Kidney epithelial cell (primary cell): ENCODE measurements around the gene OR5H2. TPM values are rescaled to one million over a fixed set of nuclear protein-coding genes. Genes with fewer than 3 reads are reported as not detected.

Experiments
- DNase-seq: peaks from one replicate; pipeline ENCODE4 v3.0.0-alpha.2; 2010; ENCODE audit warnings: low read depth
- H3K27me3 ChIP-seq: 2 replicates; pipeline ENCODE4 v1.6.0; 2011; ENCODE audit warnings: low read length; ENCODE audit not compliant: control insufficient read depth, insufficient read depth
- H3K36me3 ChIP-seq: 2 replicates; pipeline ENCODE4 v1.5.1; 2011; ENCODE audit warnings: low read length; ENCODE audit not compliant: control insufficient read depth, insufficient read depth
- H3K4me3 ChIP-seq: 2 replicates; pipeline ENCODE4 v1.5.1; 2011; ENCODE audit warnings: low read depth, mild to moderate bottlenecking, control low read depth, low read length
- CTCF ChIP-seq: IDR thresholded peaks from 2 replicates; pipeline ENCODE4 v1.5.1; 2011; ENCODE audit warnings: mild to moderate bottlenecking, moderate library complexity, low read length, control low read depth, inconsistent platforms; ENCODE audit not compliant: insufficient read depth, poor library complexity, severe bottlenecking
- total RNA-seq: library from RNA; depleted of rRNA; stranded (reverse); fragments of >200 nt; gene quantifications from 2 replicates; pipeline ENCODE4 v1.2.3, GENCODE V29; 2015

The OR5H2 gene
- total RNA-seq, 1 donor from 2014 or later: not detected

GRCh38 chr3:98326105-98326893, 44.0 kb downstream of the OR5H2 start:
- H3K4me3 ChIP-seq: no peak overlapping the region
- DNase-seq: no peak
- peaks cover 10% of the 10 kb centered on the region for H3K27me3 ChIP-seq
- no peak for TF ChIP-seq CTCF
- H3K36me3 ChIP-seq: no peaks in the 10 kb centered on the region

DNA sequence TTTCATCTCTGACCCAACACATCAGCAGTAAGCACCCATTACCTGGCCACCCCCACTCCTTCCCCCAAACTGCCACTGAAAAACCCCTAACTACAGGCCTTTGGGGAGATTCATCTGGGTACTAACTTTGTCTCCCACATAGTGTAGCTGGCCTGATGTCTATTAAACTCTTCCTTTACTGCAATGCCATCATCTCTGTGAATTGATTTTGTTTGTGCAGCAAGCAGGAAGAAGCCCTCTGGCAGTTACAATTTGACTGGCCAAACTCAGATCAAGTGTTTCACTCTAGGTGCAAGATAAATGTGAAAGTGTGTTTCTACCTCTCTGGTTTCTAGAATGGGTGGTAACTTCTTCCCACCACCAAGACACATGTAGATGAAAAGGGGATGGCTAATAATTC, 44.6 kb downstream of the OR5H2 start:
- DNase-seq: no peak
- Histone ChIP-seq H3K36me3 (no peaks in the 10 kb centered on the region), H3K4me3 (no peak overlapping the region), H3K27me3 (peaks cover 10% of the 10 kb centered on the region)
- no peak for TF ChIP-seq CTCF

DNA sequence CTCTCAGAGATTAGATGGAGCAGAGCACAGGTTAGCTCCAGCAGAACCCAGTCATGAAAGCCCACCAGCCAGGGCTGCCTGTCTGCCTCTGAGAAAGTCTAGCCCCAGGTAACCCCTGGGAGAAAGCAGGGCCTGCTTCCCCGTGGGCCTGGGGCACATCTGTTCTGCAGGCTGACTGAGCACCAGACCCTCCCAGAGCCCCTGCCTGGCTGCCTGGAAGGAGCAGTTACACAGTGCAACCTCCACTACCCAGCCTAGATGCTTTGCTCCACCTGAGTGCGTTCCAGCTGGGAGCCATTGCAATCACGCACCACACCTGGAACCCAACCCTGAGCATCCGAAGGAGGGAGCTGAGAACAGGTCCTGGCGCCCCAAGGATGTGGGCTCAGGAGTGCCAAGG, 46.6 kb downstream of the OR5H2 start:
- no peak for TF ChIP-seq CTCF
- DNase-seq: no peak
- Histone ChIP-seq H3K36me3 (no peaks in the 10 kb centered on the region), H3K4me3 (no peak overlapping the region), H3K27me3 (peaks cover 10% of the 10 kb centered on the region)

DNA sequence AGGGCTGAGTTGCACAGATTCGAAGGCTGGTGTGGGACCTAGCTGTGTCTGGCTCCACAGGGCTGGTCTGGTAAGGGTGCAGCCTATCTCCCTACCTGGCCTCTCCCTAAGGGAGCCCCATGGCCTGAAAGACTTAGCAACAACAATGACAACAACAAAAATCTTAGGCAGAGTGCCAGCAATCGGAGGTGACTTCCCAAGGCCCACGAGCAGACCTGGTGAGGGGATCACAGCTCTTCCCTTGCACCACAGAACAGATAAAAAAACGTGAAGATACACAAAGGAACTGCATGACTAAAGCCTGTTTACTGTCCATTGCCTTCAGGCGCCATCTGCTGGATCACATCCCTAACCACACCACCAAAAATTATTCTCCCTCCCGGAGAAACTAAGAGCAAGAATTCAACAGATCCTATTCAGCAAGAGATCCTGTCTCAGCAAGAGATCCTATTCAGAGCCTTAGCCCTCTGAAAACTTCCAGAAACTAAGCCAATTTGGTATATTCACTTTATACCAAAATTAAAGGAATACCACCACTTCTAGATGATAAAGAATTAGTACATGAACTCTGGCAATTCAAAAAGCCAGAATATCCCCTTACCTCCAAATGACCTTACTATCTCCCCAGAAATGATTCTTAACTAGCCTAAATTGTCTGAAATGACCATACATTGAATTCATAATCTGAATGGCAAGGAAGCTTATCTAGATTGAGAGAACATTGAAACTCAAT, 47.3 kb downstream of the OR5H2 start:
- Histone ChIP-seq H3K4me3 (no peak overlapping the region), H3K36me3 (no peaks in the 10 kb centered on the region), H3K27me3 (peaks cover 10% of the 10 kb centered on the region)
- no peak for DNase-seq
- TF ChIP-seq CTCF: peak; percentile 74

- no peak for TF ChIP-seq CTCF
- H3K27me3 ChIP-seq: peaks cover 10% of the 10 kb centered on the region
Measured at GRCh38 chr3:98331329-98331728, 49.0 kb downstream of the OR5H2 start.

More at GRCh38 chr3:98331329-98331728, 49.0 kb downstream of the OR5H2 start:
- Histone ChIP-seq H3K4me3 (no peak overlapping the region), H3K36me3 (no peaks in the 10 kb centered on the region)
- no peak for DNase-seq

Other genes starting within 250 kb of the OR5H2 start
- not detected in 2 replicates for gene GABRR3, start 247.2 kb upstream of the OR5H2 start, total RNA-seq
- gene OR5AC2, start 195.3 kb upstream of the OR5H2 start, total RNA-seq: not detected in 2 replicates
- gene OR5H1, start 151.8 kb upstream of the OR5H2 start, total RNA-seq: not detected in 2 replicates
- not detected in 2 replicates for gene OR5H14, start 135.0 kb upstream of the OR5H2 start, total RNA-seq
- gene OR5H15, start 115.8 kb upstream of the OR5H2 start, total RNA-seq: not detected in 2 replicates
- gene OR5H6, start 18.3 kb upstream of the OR5H2 start, total RNA-seq: not detected in 2 replicates
- gene OR5K4, start 71.3 kb downstream of the OR5H2 start, total RNA-seq: not detected in 2 replicates
- gene OR5K3, start 108.2 kb downstream of the OR5H2 start, total RNA-seq: not detected in 2 replicates
- gene OR5K1, start 180.7 kb downstream of the OR5H2 start, total RNA-seq: not detected in 2 replicates
- not detected in 2 replicates for gene OR5K2, start 215.2 kb downstream of the OR5H2 start, total RNA-seq
- gene CLDND1, start 240.4 kb downstream of the OR5H2 start, total RNA-seq: 103 and 124 TPM in 2 replicates
- gene GPR15, start 249.5 kb downstream of the OR5H2 start, total RNA-seq: not detected in 2 replicates